Daoy (cell line): ENCODE results near the gene BID. TPM values are rescaled to one million over a fixed set of nuclear protein-coding genes. Genes with fewer than 3 reads are reported as not detected.

Source experiments
- DNase-seq: peaks from one replicate; pipeline ENCODE4 v3.0.0-alpha.2; 2015; ENCODE audit warnings: low read depth
- total RNA-seq: library from RNA; depleted of rRNA; stranded (reverse); fragments of >200 nt; shearing (Covaris generic); gene quantifications from 2 replicates; pipeline ENCODE4 v1.2.3, GENCODE V29; 2014

The BID gene
- total RNA-seq, 1 experiment from 2014 or later: 133 TPM

DNA sequence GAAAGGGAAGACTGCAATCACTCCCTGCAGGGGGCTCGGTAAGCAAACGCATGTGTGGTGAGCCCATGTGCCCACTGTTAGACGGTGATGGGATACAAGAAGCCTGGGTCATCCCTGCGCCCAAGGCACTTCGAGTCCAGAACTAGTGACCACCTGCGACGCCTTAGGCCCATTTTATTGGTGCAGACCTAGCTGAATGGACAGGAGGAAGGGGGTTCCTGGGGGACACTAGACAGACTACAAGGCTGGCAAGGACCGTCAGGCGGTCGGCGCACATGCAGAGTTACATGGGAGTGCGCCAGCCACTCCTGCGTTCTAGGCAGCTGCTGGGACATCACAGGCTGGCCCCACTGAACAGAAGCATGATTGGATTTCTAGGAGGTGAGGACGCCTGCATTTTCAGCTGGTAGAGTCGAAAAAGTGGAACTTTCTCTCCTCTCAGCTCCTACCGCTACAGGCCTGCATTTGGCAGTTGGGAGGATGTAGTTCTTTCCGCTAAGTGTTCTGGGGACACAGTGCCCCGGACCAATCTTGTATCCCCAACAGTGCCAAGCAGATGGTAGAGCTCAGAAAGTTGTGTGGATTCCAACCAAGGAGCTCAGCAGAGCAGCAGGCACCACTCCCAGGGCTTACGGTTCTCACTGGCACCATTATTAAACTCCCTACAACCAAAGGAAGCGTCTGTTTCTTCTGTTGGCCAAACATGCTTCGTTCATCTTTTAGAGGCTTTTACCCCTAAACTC is 35.7 kb downstream of the BID start:
- no peak for DNase-seq

DNA sequence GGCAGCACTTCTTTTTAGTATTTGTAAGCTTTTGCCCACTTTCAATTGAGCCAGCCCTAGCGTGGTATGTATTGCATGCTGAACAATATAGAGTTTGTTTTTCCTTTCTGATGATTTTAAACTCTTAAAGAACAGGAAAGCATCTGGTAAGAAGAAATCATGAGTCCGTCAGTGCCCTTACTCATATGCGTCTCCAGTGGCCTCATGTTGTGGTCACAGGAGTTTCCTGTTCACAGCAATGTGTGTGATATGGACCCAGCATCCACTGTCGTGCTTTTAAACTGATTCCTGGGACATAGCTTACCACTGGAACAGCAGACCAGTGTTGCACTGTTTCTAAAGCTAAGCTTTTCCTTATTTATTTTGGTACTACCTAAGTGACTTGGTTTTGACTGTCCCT is 40.1 kb downstream of the BID start:
- DNase-seq: peak; percentile 45

- peak; percentile 30 for DNase-seq
These were observed 40.8 kb downstream of the BID start for GRCh38 chr22:17733466-17733865.

DNA sequence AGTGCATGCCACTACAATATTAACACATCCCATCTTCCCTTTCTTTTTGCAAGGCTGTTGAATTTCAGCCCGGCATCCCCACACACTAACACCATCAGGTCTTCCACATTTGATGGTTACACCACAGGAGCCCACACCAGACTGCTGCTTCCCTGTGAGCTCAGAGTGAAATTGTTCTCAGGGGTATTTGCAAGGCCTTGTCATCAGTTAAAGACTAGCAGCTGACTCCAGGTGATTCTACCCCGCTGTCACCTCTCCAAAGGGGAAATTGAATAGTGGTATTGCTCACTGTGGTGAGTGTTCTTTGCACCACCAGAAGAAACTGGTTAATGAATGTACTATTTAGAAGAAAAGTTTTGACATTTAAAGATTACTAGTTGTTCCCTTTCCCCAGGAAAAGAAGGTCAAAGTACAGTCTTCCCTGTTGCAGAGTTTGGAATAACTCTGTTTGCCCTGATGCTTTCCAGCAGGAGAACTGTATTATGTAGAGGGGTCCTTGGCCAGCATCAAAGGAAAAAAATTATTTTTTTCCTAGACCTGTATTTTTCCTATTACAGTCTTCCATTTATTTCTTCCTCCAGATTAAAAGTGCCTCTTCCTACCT is 41.9 kb downstream of the BID start:
- no peak for DNase-seq

- no peak for DNase-seq
These were observed 44.7 kb downstream of the BID start for GRCh38 chr22:17729561-17729960.

GRCh38 chr22:17728786-17729185 is 45.5 kb downstream of the BID start:
- DNase-seq: no peak

DNA sequence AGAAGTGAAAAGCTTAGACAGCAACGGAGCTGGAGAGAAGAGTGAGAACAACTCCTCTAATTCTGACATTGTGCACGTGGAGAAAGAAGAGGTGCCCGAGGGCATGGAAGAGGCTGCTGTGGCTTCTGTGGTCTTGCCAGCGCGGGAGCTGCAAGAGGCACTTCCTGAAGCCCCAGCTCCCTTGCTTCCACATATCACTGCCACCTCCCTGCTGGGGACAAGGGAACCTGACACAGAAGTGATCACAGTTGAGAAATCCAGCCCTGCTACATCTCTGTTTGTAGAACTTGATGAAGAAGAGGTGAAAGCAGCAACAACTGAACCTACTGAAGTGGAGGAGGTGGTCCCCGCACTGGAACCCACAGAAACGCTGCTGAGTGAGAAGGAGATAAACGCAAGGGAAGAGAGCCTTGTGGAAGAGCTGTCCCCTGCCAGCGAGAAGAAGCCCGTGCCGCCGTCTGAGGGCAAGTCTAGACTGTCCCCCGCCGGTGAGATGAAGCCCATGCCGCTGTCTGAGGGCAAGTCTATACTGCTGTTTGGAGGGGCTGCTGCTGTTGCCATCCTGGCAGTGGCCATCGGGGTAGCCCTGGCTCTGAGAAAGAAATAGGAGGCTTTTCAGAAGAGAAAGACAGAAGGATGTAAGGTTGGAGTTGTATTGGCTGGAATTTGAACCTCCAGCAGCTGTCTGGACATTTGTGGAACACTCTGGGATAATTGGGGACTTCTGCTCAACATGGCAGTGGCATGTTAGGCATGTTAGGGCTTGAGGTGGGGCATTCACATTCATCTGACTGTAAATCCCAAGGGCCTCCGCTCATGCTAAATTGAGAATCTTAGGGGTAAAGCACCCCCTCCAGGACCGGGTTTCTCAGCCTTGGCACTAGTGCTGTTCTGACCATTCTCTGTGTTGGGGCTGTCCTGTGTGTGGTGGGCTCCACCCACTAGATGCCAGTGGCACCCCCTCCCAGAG is 47.1 kb downstream of the BID start:
- DNase-seq: no peak

DNA sequence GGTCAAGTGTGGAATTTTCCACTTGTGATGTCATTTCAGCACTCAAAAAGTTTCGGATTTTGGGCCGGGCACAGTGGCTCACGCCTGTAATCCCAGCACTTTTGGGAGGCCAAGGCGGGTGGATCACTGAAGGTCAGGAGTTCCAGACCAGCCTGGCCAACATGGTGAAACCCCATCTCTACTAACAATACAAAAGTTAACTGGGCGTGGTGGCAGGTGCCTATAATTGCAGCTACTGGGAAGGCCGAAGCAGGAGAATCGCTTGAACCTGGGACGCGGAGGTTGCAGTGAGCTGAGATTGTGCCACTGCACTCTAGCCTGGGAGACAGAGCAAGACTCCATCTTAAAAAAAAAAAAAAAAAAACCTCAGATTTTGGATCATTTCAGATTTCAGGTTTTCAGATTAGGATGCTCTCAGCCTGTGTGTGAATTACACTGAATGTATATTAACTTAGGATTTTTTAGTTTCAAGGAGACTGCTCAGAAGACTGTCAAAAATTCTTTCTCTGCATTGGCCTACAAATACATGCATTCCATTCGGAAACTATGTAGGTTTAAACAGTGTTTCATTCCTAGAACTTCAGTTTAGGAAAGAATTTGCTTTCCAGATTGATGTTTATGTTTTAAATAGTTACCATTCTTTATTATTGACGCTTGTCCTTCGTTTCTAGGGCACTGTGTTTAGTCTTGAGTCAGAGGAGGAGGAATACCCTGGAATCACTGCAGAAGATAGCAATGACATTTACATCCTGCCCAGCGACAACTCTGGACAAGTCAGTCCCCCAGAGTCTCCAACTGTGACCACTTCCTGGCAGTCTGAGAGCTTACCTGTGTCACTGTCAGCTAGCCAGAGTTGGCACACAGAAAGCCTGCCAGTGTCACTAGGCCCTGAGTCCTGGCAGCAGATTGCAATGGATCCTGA is 48.0 kb downstream of the BID start:
- DNase-seq: no peak

DNA sequence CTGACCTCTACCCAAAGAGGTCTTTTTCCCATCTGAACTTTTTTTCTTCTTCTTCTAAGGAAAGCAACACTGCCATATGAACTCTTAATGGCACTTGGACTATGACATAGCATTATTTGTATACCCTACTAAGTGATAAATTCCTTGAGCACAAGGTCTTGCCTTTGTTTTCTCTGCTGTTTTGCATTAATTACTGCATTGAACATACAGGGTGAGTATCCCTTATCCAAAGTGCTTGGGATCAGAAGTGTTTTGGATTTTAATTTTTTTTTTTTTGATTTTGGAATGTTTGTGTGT is 48.8 kb downstream of the BID start:
- no peak for DNase-seq

- no peak for DNase-seq
These were observed 49.4 kb downstream of the BID start for GRCh38 chr22:17724678-17725499.

DNA sequence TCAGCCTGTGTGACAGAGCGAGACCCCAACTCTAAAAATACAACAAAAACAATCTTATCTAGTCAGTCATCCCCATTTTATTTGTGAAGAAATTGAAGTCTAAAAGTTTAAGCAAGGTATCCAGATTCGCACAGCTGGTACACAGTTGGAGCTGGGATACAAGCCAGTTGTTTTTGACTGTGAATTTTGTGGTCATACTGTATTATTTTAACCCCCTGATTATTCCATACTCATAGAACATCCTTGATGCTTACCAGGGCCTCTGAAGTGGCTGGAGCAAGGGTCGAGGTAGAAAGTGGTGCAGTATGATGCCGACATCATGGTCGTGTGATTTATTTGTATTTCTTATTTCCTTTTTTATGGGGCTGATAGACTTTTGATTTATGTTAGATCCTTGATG is 50.0 kb downstream of the BID start:
- no peak for DNase-seq

GRCh38 chr22:17719911-17720310 is 54.4 kb downstream of the BID start:
- no peak for DNase-seq

DNA sequence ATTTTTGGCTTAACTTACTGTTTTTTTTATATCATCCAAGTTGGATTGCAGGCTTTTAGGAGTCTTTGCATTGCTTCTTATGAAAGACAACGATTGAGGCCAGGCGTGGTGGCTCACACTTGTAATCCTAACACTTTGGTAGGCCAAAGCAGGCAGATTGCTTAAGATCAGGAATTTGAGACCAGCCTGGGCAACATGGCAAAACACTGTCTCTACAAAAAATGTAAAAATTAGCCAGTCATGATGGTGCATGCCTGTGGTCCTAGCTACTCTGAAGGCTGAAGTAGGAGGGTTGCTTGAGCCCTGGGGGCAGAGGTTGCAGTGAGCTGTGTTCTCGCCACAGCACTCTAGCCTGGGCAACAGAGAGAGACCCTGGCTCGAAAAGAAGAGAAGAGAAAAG is 56.6 kb downstream of the BID start:
- no peak for DNase-seq

- DNase-seq: no peak
These were observed 57.7 kb downstream of the BID start for GRCh38 chr22:17716529-17716928.

GRCh38 chr22:17712441-17712840 is 61.8 kb downstream of the BID start:
- no peak for DNase-seq

GRCh38 chr22:17710023-17710422 is 64.2 kb downstream of the BID start:
- DNase-seq: no peak

- DNase-seq: no peak
These were observed 66.7 kb downstream of the BID start for GRCh38 chr22:17707526-17707925.

DNA sequence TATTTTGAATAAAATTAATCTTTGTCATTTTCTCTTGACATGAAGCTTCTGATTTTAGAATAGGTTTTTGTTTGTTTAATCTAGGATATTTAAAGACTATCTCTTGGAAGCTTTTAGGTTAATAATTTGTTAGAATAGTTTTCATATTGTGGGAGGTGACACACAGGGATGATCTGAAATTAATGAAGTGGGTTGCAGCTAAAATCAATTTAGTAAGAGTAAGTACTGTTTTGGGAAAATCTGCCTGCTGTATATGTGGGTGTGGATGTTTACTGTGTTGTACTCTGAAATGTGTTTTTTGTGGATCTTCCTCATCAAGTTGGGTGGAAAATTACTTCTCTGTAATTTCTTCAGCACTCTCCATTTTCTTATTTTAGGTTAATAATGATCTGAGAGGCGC is 67.3 kb downstream of the BID start:
- DNase-seq: no peak

DNA sequence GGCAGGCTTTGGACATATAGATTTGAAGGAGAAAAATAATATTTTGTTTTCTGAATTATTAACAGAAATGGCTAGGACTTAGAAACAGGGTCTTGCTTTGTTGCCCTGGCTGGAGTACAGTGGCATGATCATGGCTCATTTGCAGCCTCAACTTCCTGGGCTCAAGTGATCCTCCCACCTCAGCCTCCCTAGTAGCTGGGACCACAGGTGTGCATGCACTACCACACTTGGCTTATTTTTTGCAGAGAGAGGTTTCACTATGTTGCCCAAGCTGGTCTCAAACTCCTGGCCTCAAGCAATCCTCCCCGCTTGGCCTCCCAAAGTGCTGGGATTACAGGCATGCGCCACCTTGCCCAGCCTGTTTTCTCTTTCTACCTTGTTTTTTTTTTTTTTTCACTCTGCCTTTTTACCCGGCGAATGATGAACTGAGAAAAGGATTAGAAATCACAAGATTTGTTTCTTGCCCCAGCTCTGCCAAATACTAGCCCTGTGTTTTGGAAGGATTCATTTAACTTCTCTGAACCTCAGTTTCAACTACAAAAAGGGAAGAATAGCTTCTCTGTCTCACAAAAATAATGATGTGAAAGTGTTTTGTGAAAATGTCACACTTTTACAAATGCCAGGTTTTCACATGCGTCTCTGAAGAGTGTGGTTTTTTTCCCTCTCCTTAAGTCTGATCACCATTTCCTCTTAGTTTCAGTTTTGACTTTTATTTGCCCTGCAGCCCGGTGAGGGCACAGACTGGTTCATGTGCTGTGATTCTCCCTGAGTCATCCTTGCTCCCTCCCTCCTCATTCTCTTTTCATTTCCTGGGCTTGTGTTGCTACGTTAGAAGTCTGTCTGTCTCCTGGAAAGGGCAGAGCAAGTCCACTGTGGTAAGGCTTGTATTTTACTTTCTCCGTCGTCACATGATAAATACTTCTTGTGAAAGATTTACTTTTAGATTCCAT is 68.0 kb downstream of the BID start:
- DNase-seq: peak; percentile 93

- no peak for DNase-seq
These were observed 68.7 kb downstream of the BID start for GRCh38 chr22:17705546-17705945.
